ENCODE data around the gene KLHL26. TPM values are rescaled to one million over a fixed set of nuclear protein-coding genes. Genes with fewer than 3 reads are reported as not detected.
A peak's percentile ranks its signal among the peaks of the same experiment; 100 is the strongest.
"Not testable (repeated sequence)": the region's sequence is repeated elsewhere in the genome, so short reads cannot be mapped to it uniquely, and the experiment has no call there.

Gene KLHL26, protein sequence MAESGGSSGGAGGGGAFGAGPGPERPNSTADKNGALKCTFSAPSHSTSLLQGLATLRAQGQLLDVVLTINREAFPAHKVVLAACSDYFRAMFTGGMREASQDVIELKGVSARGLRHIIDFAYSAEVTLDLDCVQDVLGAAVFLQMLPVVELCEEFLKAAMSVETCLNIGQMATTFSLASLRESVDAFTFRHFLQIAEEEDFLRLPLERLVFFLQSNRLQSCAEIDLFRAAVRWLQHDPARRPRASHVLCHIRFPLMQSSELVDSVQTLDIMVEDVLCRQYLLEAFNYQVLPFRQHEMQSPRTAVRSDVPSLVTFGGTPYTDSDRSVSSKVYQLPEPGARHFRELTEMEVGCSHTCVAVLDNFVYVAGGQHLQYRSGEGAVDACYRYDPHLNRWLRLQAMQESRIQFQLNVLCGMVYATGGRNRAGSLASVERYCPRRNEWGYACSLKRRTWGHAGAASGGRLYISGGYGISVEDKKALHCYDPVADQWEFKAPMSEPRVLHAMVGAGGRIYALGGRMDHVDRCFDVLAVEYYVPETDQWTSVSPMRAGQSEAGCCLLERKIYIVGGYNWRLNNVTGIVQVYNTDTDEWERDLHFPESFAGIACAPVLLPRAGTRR
- polyA plus RNA-seq (ENCODE audit: insufficient read length): 5.2 TPM
- long read RNA-seq, donor 1, full-length matches to known transcripts: 1 of 1 reads
- long read RNA-seq, donor 1, partial matches to known transcripts: 0 of 1 reads
- long read RNA-seq, donor 1, other reads (novel, unspliced or antisense): 0 of 1 reads
- long read RNA-seq, donor 2, full-length matches to known transcripts: 1 of 1 reads
- long read RNA-seq, donor 2, partial matches to known transcripts: 0 of 1 reads
- long read RNA-seq, donor 2, other reads (novel, unspliced or antisense): 0 of 1 reads
- long read RNA-seq, donor 3: 0 reads
- long read RNA-seq, donor 4: 0 reads
- long read RNA-seq, donor 5, full-length matches to known transcripts: 1 of 1 reads
- long read RNA-seq, donor 5, partial matches to known transcripts: 0 of 1 reads
- long read RNA-seq, donor 5, other reads (novel, unspliced or antisense): 0 of 1 reads
- long read RNA-seq, donor 6, full-length matches to known transcripts: 3 of 3 reads
- long read RNA-seq, donor 6, partial matches to known transcripts: 0 of 3 reads
- long read RNA-seq, donor 6, other reads (novel, unspliced or antisense): 0 of 3 reads
- long read RNA-seq, donor 7, full-length matches to known transcripts: 4 of 4 reads
- long read RNA-seq, donor 7, partial matches to known transcripts: 0 of 4 reads
- long read RNA-seq, donor 7, other reads (novel, unspliced or antisense): 0 of 4 reads
- long read RNA-seq, donor 8, full-length matches to known transcripts: 2 of 2 reads
- long read RNA-seq, donor 8, partial matches to known transcripts: 0 of 2 reads
- long read RNA-seq, donor 8, other reads (novel, unspliced or antisense): 0 of 2 reads

DNA sequence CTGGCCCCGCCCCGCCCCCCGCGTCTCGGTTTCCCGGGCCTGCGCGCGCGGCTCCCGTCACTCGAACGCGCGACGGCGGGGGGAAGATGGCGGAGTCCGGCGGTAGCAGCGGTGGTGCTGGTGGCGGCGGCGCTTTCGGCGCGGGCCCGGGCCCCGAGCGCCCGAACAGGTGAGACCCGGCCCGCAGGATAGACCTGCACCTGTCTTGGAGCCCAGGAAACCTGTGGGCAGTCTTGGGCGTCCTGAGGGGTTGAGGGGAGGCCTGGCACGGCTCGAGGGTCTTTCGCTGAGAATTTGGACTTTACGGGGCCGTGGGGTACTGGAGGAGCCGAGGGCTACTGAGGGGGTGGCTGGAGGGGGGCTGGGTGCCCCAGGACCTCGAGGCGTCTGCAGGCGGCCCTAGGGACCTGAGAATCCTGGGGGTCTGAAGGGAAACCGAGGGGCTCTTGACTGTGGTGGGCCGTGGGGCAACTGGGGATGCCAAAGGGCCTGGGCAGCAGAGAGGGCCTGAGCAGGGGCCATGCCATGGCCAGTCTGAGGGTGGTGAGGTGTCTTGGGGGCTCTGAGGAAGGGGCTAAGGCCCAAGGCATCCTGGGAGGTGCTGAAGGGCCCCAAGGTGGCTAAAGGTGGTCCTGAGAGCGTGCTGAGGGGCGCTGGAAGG lies at the start of gene KLHL26:
KLHL26 (plus strand) TSS at position 60 of the 661 bp plus-strand sequence; CDS start at position 87, 27 bp downstream.
- DNase-seq: no peak

DNA sequence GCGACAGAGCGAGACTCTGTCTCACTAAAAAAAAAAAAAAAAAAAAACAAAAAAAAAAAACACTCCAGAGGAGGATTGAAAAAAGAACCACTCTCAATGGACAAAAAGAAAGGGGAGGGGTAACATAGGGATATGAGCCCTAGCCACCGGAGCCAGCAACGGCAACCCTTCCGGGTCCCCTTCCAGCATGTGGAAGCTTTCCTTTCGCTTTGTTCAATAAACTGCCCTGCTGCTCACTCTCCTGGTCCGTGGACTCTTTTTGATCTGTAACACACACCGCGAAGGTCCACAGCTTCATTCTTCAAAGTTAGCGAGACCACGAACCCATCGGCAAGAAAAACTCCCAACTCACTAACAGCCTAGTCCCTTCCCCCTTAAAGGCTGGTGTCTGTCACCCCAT lies 49.3 kb upstream of the KLHL26 start:
- no peak for DNase-seq

DNA sequence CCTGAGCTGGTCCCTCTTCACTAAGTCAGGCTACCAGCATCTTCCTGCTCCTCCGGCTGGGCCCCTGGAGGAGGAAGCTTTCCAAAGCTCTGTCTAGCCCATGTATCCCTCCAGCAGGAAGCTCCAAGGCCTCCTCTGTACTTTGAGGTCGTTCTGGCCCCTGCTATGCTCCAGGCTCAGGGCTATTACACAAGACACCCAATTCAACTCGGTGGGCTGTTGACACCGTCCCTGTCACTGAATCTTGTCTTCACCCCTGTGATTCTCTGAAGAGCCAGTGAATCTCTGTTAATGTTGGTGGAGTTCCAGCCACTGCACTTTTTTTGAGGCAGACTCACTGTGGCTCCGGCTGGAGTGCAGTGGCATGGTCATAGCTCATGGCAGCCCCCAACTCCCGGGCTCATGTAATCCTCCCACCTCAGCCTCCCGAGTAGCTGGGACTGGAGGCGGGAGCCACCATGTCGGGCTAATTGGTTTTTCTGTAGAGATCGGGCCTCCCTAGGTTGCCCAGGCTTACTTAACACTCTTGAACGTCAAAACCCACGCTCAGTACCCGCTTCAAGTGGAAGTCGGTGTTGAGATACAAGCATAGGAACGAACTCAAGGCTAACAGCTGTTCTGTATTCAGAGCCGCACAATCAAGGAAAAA lies 48.7 kb upstream of the KLHL26 start:
- DNase-seq: no peak

DNA sequence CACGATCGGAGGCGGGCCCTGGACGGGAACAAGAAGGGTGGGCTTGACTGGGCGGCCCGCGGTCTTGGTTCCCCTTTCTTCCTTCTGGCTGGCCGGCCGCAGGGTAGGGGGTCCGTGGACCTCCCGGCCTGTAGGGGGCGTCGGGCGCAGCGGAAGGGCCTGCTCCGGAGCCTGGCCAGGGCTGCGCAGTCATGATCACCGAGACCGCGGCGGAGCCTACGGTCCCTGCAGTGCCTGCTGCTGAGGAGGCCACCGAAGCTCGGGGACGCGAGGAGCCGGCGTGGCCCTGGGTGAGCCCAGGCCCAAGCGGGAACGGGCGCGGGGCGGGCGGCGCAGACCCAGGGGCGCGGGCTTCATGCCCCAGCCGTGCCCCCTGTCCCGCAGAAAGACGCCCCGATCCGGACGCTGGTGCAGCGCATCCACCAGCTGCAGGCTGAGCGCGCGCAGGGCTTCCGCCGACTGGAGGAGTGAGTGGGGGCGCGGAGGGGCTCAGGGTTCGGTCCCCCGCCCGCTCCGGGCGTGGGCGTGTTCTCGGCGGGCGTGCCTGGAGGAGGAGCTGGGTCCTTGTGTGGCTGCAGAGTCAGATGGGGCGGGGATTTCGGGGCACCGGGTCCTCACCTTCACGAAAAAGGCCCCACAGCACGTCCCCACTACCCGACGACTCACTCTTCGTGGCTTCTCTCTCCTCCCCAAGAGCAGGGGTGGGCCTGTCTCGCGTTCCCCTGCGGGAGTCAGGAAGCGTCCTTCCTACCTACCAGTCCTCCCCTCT lies 48.0 kb upstream of the KLHL26 start, which contains the start of gene REX1BD:
REX1BD (plus strand) TSS at position 188 of the 769 bp plus-strand sequence; CDS start at position 192, 4 bp downstream.
- peak; percentile 84 for DNase-seq

DNA sequence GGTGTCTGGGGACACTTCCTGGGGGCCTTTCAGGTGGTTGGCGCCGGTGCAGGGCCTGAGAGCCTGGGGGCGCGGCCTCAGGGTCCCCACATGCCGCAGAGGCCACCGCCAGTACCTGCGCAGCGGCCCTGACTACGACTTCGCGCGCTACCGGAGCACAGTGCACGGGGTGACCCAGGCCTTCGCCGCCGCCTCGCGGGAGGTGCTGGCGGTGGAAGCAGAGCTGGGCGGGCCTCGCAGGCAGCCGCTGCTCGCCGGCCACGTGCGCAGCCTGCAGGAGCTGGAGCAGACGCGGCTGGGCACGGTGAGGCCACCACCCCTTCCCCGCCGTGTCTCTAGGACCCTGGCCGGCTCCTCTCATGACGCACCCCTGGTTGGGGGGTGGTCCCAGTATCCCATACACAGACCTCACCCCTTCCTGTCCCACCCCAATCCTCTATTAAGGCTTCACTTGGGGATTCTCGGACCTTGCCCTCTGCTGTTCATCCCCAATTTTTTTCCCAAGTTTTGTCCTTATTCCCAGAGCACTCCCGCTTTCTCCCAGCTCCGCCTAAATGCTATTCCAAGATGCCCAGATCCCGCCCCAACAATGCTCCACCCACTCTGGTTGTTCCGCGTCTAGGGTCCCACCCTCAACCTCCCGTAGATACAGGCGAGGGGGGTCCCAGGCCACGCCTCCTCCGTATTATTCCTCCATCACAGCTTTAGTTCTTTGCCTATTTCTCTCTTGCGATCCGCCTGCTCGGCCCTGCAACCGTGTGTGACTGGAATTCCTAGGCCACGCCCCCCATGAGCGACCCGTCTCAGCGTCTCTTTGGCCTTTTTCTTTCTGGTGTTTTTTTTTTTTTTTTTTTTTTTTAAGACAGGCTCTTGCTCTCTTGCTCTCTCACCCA lies 47.2 kb upstream of the KLHL26 start:
- DNase-seq: peak; percentile 66

DNA sequence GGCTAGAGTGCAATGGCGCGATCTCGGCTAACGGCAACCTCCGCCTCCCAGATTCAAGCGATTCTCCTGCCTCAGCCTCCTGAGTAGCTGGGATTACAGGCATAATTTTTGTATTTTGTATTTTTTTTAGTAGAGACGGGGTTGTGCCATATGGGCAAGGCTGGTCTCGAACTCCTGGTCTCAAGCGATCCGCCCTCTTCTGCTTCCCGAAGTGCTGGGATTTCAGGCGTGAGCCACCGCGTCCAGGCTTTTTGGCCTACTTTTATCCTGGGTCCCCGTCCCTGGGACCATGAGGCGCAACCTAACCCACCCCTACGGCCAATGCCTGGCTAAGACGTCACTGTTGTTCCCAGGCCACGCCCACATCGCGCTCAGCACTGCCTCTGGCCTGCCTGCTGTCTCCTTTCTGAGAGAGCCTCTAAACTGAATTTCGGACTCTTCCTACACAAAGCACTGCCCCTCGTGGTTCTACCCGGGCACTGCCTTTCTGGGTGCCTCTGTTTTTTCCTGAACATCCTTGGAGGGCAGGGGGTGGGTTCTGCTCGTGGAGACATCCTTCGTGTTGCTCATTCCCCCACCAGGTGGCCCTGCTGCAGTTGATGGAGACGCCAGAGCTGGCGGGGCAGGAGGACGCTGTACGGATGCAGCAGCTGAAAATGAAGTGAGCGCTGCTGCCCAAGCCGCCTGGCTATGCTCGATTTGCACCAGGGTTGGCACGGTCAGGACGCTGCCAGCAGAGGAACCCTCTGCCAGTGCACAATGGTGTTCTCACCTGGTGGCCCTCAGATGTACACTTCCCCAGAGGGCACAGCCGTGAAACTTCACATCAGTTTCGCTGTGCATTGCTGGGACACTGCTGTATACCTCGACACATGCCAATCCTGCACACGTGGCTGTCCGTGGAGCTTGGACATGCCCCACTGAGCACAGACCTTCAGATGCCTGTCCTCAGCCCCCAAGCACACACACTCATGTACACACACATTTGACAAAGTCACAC lies 46.3 kb upstream of the KLHL26 start:
- peak; percentile 83 for DNase-seq

DNA sequence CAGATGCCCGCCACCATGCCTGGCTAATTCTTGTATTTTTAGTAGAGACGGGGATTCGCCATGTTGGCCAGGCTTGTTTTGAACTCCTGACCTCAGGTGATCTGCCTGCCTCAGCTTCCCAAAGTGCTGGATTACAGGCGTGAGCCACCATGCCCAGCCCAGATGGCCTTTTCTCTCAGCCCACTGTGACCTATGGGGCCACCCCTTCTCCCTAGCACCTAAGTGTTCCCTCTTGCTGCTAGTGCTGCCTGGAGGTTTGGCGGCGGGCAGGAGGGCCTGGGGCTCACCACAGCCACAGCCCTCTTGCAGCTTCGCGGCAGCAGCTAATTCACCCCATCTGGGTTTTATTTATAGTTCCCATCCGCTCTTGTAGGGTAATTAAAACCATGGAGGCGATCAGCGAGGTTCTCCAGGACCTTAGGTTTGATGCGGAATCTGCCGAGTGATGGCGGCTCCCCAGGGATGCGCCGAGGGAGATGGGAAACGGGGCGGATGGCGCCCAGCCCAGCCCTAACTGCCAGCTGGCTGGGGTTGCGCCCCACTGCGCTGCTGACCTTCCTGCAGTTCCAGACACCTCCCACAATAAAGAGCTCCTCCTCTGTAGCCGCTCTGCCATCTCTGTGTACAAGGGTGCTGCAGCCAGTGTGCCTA lies 45.0 kb upstream of the KLHL26 start:
- no peak for DNase-seq

DNA sequence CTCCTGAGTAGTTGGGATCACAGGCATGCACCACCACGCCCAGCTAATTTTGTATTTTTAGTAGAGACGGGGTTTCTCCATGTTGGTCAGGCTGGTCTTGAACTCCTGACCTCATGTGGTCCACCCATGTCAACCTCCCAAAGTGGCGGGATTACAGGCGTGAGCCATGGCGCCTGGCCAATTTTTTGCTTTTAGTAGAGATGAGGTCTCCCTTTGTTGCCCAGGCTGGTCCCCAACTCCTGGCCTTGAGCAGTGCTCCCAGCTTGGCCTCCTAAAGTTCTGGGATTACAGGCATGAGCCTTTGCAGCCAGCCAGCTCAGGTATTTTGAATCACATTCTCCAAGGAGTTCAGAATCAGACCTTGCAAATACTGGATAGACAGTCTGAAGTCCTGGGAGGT lies 44.1 kb upstream of the KLHL26 start:
- not testable (repeated sequence) for DNase-seq

DNA sequence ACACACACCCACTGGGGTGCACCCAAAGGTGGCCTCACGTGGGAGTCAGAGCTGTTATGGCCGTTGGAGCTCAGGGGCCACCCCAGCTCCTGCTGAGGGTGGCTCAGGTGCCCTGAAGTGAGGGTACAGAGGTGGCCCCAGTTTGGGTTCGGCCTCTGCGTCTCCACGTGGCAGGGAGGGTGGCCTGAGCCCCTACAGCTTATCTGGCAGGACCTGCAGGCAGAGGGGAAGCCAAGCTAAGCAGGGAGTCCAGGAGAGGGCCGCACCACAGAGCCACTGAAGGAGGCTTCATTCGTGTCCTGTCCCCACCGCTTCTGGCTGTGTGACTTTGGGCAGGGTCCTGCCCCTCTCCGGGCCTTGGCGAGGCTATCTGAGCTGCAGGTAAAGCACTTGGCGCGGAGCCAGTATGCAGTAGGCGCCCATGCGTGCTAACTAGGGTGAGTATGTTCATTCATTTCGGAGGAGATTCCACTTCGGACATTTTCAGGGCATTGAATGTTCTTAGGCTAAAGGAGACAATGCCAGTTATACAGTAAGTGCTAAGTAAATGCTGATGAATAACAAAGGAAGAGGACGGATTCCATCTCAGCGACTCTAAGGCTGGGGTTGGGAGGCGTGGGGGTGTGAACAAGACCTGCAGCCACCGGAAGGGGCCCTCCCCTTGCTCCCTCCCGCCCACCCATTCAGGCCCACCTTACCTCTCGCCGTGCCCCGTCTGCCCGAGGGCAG lies 43.3 kb upstream of the KLHL26 start:
- no peak for DNase-seq

DNA sequence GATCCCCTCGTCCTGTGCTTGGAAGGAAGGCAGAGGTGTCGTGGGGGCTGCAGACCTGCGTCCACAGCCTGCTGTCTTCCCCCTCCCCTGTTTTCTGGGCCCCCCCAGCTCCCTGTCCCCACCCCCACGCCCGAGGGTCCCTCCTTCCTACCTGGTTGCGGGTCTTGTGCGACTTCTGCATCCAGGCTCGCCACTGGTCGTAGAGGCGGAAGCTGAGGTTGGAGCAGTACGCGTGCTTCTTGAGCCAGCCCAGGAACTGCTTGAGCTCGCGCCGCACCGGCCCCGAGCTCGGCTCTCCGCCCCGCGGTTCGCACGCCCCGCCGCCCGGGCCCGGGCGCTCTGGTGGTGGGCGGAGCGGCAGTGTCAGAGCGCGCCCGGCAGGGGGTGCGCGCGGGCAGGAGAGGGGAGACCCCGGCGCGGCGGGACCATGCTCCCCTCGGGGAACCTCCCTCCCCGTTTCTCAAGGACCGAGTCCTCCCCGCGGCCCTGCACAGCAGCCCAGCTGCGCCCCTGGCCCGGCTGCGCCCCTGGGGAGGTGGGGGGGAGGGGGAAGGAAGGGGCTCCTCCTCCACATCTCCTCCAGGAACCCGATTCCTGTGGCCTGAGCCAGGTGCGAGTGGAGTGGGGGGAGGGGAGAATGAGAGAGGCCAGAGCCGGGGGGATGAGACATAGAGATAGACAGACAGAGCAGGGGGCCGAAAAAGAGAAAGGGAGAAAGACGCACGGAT lies 42.6 kb upstream of the KLHL26 start:
- peak; percentile 87 for DNase-seq

DNA sequence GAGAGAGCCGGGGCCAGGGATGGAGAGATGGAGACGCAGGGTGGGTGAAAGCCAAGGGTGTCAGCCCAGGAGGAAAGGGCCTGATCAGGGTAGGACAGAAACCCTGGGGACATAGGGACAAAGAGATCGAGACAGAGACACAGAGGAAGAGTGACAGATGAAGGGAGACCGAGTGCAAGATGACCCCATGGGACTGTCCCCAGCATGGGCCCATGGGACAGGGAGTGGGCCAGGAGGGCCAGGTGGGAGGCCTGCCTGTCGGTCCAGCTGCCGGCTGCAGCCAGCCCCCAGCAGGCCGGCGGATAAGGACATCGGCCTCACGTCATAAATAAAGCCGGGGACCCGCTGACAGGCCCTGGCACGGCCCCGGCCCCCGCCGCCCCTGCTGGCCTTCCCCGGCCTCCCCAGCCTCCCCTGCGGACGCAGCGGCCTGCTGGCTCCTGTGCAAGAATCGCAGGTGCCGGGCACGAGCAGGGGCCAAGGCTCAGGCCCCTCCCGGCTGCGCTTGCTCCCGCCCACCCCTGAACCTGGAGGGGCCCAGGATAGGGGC lies 41.9 kb upstream of the KLHL26 start:
- DNase-seq: no peak

DNA sequence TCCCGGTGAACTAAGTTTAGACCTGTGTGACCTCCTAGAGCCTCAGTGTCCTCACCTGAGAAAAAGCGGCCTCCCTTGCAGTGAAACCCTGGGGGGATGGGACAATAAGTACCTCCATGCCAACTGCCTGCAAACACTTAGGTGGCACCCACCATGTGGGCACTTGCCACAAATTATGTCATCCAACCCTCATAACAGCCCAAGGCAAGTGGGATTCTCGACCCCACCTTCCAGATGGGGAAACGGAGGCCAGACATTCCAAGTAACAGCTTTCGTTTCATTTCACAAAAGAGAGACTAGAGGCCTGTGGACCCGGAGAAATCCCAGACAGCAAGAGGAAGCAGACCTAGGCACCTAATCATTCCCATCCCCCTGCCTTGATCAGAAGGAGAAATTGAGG lies 41.4 kb upstream of the KLHL26 start:
- no peak for DNase-seq

DNA sequence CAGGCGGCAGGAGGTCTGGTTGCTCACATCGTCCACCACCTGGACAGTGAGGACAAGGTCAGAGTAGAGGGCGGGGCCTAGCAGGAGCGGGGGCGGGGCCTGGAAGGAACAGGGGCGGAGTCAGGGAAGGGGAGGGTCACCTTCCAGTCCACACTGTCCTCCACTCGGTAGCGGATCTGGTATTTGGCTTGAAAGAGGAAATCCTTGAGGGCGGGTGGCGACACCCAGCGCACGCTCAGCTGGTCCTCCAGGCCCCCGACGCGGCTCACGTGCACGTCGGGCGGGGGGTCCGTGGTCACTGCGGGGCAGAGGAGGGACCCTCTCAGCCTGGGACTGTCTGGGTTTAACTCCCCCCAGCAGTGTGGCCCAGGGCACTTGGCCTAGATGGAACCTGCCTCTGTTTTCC lies 40.1 kb upstream of the KLHL26 start:
- DNase-seq: no peak

DNA sequence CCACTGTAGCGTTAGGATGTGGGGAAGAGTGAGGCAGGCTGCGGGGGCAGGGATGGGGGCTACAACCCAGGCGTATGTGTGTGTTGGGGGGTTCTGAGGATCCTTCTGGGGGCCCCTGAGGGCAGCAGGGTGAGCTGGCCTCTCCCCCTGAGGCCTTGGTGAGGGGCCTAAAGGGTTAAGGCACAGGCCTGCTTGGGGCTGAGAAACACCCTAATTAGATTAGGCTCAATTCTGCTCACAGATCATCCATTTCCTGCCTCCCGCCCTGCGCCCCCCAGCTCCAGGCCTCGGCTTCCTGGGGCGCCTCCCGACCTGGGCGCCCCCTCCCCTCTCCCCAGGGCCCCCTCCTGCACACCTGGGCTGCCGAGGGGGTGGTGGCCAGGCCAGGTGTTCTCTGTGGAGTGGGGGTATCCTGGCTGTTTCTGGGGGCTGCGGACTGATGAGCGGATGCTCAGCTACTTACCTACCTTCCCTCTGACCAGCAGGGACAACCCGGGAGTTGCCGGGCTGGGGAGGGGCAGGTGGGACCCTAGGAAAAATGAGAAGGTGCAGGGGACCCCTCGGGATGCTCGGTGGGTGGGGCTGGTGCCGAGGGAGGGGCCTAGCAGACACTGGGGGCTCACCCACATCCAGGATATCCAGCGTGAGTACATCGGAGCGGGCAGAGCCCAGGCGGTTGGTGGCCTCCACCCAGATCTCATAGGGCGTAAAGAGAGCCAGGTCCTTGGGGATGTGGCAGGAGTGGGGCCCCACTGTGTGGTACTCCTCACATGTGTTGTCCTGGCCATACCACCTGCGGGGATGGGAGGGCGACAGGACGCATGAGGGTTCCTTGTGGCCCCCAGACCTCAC lies 38.8 kb upstream of the KLHL26 start:
- no peak for DNase-seq

Measured in left kidney (tissue), 8 donors.